Ecto neural progenitor cell (in vitro differentiated cells): ENCODE data around the gene CMSS1.

ENCODE experiments used
- DNase-seq: peaks from one replicate; pipeline ENCODE4 v3.0.0-alpha.2; 2018; ENCODE audit warnings: low spot score

Gene CMSS1

DNA sequence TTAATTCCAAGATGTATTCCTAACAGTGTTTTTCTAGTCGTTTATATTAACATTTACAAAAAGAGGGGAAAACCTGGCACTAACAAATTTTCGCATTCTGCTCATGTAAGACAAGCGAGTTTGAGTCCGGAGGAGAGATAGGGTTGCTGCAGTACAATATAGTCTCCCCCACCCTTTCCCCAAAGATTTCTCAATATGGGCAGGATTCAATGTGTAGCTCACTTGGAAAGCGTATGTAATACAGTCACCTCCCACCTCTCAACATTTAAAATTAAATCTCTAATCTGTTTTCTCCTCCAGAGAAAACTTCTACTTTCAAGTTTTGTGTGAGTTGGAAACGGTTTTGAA, 57.9 kb downstream of the CMSS1 start:
- no peak for DNase-seq

GRCh38 chr3:99875929-99876841, 58.5 kb downstream of the CMSS1 start:
- peak; percentile 91 for DNase-seq

- DNase-seq, result no peak
Measured at GRCh38 chr3:99877031-99877579, 59.4 kb downstream of the CMSS1 start.

- no peak for DNase-seq
Measured at GRCh38 chr3:99878005-99878404, 60.3 kb downstream of the CMSS1 start.

GRCh38 chr3:99879275-99879674, 61.6 kb downstream of the CMSS1 start:
- DNase-seq, result no peak

DNA sequence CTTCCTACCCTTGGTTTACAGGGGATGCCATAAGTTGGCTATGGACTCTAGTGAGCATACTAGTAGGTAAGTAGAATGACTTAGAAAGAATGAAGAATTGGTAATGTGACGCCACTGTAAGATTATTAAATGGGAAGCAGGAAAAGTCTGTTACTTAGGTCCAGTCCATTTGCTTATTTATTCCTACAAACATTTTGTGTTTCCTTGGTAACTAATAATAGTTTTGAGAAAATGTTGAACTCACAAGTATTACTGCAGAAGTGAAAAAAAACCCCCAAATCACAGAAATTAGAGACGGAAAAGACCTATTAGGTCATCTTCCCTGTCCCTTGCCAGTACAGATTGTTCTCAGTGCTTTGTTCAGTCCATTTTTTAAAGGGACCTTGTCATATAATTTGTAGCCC, 63.5 kb downstream of the CMSS1 start:
- DNase-seq, result no peak

DNA sequence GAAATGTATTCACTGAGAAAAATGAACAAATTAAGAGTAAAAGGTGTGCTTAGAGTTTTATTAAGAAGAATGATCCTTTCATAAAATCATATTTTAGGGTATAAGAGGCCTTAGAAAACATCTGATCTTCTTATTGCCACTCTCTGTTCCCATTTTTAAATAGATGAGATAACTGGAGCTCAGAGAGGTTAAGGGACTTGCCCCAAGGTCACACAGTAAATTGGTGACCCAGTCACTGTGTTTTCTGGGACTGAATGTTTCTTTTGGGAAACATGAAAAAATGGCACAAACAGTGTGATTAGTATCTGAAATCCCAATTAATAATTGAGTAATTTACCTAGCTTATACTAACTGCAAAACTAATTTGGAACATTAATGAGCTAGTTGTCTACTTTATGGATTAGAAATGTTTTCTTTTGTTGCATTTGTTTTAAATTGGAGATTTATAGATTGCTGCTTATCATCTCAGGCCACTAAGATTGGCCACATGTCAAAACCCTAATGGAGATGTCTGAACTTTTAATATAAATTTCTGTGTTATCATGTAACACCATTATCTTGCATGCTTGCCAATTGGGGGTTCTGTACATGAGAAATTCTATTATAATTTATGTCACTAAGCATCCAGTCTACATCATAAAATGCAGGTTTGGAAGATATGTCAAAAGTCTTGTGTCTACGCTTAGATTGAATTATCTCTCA, 64.9 kb downstream of the CMSS1 start:
- no peak for DNase-seq

GRCh38 chr3:99883138-99883461, 65.4 kb downstream of the CMSS1 start:
- no peak for DNase-seq

GRCh38 chr3:99883693-99884092, 66.0 kb downstream of the CMSS1 start:
- no peak for DNase-seq

DNA sequence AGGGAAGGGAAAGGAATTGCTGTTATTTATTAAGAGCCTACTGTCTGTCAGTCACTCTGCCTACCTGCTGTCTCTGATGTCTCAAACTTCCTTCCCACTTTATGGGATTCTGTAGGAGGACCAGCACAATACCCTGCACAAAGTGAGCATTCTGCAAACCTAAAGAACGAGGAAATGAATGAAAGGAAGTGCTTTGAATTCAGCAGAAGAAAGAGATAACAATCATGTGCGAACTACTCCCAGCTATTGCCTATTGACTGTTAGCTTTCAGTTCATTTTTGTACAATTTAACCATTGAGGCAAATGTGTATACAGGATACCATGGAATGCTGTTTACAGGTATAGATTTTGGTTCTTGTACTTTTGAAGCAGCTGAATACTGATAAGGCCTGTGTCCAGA, 66.8 kb downstream of the CMSS1 start:
- no peak for DNase-seq

- DNase-seq, result no peak
Measured at GRCh38 chr3:99885085-99885484, 67.4 kb downstream of the CMSS1 start.

DNA sequence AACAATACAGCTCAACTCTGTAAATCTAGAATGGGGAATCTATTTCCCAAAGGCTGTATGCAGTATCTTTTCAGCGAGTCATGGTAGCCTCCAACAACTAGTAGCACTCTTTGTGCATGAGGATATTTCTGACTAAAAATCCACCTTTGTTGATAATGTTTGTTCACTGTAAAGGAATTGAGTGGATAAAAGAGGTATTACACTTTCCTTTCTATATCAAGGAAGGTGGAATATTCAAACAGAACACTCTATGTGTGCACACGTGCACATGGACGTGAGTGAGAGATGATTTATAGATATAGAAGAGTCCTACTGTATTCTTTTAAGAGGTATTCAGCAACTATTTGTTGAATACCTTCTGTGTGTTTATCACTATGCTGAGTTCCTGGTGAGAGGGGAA, 68.2 kb downstream of the CMSS1 start:
- no peak for DNase-seq

DNA sequence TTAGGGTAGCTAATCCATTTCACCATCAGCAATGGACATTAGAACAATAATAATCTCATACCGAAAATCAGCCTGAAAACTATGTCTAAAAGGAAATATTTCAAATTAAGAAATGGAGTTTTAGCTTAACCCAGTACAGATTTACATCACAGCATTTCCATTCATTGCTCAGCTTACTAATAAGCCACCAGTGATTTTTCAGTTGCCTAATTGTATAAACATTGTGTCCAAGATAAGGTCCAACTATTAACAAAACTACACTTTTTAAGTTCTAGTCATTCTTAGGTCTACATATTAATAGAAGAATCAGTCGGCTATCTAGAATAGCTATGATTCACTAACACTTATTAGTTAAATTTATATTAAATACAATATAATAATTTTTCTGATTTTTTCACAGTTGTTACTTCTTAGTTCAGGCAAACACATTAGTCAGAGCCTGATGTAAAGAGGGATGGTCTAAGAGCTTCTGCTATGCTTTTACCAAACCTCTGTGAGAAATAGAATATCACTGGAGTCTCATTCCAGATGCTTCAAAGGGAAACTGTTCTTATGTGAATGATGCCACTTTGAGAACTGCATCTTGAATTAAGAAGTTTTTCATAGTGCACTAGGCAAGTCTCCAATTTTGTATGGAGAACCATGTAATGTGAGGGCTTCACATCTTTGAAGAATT, 74.1 kb downstream of the CMSS1 start:
- DNase-seq, result no peak

DNA sequence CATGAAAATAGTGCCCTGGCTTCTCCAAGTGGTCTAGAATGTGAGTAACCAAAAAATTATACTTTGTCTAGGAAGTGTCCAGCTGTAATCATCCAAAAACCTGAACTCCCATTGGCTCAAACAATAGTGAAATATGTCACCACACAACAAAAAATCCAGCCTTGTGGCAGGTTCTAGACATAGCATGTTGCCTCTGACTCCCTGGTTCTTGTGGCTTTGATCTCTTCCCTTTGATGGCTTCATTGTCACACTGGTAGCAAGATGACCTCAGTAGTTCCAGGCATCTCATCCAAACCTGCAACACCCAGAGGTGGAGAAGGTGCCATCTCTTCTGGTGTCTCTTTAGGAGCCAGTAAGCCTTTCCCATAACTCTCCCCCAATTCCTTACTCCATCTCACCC, 74.7 kb downstream of the CMSS1 start:
- no peak for DNase-seq

- DNase-seq, result no peak
Measured at GRCh38 chr3:99895131-99895696, 77.6 kb downstream of the CMSS1 start.

- DNase-seq, result no peak
Measured at GRCh38 chr3:99895703-99896441, 78.2 kb downstream of the CMSS1 start.

DNA sequence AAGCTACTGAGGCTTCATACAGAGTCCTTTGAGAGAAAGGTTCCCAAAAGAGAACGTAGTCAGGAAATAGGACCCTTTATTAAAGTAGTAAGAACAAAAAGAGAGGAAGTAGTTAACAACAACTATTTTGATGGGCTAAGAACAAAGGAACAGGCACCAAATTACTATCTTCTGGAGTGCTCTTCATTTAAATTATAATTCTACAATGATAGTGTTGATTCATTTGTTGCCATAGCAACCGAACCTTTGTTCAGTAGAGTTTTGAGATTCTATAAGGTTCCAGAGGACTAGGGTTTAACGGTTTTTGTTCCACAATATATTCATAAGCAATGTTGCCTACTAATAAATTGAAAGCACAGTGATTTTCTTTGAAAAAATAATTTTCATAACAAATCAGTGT, 78.8 kb downstream of the CMSS1 start:
- DNase-seq, result no peak

DNA sequence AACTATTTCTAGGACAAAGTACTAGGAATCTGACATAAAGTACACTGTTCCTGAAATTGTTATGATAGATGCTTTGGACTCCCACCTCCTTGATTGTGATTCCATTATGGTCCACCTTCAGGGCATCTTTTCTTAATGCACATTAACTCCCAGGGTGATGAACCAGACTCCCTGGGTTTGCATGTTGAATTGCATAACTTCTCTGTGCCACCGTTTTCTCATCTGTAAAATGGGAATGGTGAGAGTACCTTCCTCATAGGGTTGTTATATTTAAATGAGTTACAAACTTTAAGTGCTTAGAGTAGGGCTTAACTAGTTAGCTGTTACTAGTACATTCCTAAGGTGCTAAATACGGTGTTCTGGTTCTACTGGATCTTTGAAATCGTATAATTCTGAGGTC, 81.9 kb downstream of the CMSS1 start:
- no peak for DNase-seq

DNA sequence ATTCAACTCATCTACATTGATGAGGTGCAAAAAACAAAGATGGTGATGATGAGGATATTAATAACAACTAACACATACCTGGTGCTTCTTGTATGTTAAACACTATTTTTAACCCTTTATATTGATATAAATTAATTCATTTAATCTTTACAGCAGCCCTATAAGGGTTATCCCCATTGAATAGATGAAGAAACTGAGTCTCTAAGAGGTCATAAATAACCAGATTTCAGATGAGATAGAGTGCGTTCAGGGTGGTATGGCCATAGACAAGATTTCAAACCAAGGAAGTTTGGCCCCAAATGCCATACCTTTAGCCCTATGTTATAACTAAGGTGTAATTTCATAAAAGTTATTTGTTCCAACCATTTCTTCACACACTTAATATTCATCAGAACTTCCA, 82.6 kb downstream of the CMSS1 start:
- no peak for DNase-seq

DNA sequence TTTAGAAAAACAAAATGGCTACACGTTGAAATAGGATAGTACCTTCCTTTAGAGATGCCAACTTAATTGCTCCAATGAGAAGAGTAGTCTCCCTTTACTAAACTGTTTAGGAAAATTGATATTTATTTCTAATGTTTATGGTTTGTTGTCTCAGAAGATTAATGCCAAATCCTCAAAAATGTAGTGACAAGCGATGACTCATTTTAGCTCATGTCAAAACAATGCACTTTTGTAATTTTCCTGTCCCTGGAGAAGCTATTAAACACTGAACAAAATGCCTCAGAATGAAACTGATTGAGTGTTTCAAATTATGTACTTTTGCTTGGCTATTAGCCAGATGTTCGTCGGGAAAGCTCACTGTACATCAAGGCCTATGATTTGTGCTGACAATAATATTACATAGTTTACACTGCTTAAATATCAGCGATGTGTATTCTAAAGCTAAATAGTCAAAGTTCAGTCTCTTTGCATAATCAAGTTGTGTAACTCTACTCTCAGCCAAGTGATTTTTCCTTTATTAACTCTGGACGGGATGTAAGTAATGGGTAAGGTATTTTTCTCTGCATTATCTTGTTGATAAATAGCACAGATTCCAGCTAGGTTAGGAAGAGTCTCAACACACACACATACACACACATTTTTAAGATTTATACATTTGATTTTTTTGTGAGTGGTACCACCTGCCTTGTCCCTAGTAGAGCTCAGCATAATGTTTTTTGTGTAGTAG, 83.7 kb downstream of the CMSS1 start:
- DNase-seq, result no peak

DNA sequence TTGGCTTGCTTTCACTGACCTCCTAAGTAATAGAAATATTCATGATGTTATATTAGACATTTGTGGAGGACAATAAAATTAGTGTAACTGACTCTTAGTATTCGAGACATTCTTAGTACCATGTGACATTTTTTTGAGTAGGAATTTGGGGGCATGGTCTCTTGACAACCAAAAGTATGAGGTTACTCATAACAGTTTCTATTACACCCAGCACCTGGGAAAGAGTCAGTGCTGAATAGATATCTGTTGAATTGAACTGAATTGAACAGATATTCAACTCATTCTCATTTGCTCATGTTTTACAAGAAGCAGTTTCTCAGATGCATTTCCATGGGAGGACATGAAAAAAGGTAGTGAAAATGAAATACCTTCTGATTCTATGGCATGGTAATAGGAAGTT, 84.4 kb downstream of the CMSS1 start:
- DNase-seq, result no peak
